ENCODE data around the gene GRIK4.
A peak's percentile ranks its signal among the peaks of the same experiment; 100 is the strongest.

GRIK4 gene

DNA sequence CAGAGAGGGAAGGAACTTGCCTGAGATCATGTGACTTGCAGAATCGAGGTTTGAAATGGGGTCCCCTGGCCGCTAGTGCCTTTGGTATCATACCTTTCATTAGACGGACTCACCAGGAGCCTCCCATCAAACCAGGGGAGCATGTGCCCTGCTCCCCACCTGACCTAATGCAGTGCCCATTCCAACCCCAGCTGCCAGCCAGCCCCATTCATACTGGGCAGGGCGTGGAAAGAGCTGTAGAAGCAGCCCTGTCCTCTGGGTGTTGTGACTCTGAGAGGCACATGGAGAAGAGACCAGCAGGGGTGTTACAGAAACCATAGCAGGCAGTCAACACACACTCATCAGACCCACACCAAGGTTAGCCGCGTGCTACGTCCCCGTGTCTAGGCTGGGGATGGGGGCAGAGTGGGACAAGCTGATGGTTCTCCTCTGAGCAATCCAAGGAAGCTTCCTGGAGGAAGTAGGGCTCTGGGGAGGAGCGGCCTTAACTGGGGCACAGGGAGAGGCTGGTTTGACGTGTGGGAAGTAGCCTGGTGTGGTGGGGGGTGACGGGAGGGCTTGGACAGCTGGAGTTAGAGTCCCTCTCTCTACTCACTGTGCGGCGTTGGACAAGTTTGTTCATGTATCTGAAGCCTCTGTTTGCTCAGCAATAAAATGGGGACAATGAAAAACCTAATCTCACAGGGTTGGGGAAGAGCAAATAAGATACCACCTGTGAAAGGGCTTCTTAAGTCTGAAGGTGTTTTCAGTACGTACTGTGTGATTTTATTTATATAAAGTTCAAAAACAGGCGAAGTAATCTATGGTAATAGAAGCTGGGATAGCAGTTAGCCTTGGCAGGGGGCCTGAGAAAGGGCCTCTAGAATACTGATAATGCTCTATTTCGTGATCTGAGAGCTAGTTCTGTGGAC lies 14.0 kb downstream of the GRIK4 start:
- DNase-seq (ENCODE audit: low spot score): no peak

DNA sequence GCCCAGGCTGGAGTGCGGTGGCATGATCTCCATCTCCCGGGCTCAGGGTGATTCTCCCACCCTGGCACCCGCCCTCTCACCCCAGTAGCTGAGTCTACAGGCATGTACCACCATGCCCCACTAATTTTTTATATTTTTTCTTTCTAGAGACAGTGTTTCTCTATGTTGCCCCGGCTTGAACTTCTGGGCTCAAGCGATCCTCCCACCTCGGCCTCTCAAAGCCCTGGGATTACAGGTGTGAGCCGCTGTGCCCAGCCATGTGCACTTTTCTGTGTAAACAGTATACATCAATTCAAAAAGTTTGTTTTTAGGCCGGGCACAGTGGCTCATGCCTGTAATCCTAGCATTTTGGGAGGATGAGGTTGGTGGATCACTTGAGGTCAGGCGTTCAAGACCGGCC lies 14.7 kb downstream of the GRIK4 start:
- DNase-seq (ENCODE audit: low spot score): no peak

DNA sequence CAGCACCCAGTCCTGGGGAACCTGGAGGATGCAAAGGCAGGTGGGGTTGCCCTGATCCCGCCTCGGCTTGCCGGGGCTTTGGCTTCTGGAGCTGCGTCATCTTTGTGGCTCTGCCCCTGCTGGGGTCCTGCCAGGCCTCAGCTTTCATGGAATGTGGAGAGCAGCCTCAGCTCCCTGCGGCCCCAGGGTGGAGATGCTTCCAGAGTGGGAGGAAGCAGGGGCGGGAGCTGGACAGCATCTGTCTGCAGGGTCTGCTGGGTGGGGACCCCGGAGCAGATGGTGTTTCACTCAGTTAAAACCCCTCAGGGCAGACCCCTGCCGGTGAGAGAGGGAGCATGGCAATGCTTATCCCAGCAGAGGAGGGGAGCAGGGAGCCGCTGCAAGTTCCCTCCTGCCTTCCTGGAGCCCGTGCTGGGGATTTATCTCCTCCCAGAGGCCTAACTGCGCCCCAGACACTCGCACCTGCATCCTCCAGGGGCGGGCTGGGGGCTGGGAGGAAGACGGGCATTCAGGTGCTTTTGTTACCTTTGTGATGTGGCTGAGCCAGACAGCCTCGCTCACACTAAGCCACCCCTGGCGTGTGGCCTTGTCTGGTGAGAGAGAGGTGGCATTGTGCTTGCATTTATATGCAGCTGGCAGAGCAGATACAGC lies 15.7 kb downstream of the GRIK4 start:
- DNase-seq (ENCODE audit: low spot score): no peak

DNA sequence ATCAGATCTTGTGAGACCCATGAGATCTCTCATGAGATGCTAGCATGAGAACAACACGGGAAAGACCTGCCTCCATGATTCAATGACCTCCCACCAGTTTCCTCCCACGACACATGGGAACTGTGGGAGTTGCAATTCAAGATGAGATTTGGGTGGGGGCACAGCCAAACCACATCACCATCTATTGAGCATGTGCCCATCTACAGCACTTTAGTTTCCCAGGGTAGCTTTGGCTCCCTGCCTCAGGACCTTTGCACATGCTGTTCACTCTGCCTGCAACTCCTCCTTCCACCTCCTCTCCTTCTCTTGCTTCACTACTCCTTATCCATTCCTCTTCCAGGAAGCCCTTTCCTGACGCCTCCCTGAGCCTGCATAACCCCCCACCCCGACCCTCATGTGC lies 17.2 kb downstream of the GRIK4 start:
- DNase-seq (ENCODE audit: low spot score): no peak

DNA sequence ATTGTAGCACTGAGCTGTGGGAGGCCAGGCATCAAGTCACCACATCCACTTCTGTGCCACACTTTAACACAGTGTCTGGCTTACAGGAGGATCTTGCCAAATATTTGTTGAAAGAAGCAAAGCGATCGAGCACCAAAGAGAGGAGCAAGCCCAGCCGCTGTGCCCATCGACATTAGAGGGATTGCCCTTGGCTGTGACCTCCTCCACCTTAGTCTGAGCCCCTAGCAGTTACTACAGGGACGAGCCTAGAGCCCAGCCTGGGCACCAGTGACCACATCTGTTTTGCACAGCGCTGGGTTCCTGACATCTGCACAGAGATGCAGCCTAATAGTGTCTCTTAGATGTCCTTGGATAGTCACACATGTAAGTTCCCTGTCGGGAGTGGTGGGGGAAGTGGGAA lies 17.7 kb downstream of the GRIK4 start:
- DNase-seq (ENCODE audit: low spot score): no peak

DNA sequence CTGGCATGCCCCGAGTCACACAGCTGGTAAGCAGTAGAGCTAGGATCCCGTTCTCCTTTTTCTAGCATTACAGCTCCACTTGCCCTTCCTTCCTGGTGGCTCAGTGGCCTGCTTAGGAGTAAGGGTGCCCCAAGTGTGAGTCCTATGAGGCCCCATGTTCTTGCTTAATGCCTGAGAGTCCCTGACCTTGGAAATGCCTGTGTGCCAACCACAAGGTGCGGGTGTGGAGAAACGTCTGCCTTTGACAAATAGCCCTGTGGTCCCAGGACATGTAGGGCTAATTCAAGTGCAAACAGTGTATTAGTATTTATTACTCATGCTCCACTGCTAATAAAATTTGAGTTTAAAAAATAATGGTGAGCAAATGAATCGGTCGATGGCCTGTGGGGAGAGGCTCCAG lies 18.4 kb downstream of the GRIK4 start:
- DNase-seq (ENCODE audit: low spot score): no peak

GRCh38 chr11:120532082-120532831 lies 20.7 kb downstream of the GRIK4 start:
- DNase-seq (ENCODE audit: low spot score): no peak

GRCh38 chr11:120532832-120533196 lies 21.3 kb downstream of the GRIK4 start:
- no peak for DNase-seq (ENCODE audit: low spot score)

GRCh38 chr11:120536091-120536796 lies 24.7 kb downstream of the GRIK4 start:
- DNase-seq (ENCODE audit: low spot score): peak; percentile 4

- no peak for DNase-seq (ENCODE audit: low spot score)
Observed at GRCh38 chr11:120536797-120537169, 25.2 kb downstream of the GRIK4 start.

- DNase-seq (ENCODE audit: low spot score): no peak
Observed at GRCh38 chr11:120537996-120538395, 26.4 kb downstream of the GRIK4 start.

DNA sequence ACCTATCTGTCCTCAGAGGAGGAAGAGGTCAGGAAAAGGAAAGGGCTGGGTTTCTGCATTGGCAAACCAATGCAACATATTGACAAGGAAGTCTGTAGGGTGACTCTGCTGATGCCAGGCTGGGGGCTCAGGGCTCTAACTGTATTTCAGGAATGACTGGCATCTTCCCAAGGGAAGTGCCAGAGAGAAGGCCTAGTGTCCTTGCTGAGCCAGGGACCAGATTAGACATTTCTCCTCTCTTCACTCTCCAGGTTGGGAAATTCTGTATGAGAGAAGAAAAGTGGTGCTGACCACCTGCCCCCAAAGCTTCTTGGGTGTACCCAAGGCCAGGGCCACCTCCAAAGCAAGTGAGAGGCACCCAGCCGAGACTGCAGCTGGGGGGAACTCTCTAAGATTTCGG lies 27.2 kb downstream of the GRIK4 start:
- no peak for DNase-seq (ENCODE audit: low spot score)

- DNase-seq (ENCODE audit: low spot score): no peak
Observed at GRCh38 chr11:120539667-120540369, 28.3 kb downstream of the GRIK4 start.

GRCh38 chr11:120540744-120541465 lies 29.4 kb downstream of the GRIK4 start:
- DNase-seq (ENCODE audit: low spot score): no peak

DNA sequence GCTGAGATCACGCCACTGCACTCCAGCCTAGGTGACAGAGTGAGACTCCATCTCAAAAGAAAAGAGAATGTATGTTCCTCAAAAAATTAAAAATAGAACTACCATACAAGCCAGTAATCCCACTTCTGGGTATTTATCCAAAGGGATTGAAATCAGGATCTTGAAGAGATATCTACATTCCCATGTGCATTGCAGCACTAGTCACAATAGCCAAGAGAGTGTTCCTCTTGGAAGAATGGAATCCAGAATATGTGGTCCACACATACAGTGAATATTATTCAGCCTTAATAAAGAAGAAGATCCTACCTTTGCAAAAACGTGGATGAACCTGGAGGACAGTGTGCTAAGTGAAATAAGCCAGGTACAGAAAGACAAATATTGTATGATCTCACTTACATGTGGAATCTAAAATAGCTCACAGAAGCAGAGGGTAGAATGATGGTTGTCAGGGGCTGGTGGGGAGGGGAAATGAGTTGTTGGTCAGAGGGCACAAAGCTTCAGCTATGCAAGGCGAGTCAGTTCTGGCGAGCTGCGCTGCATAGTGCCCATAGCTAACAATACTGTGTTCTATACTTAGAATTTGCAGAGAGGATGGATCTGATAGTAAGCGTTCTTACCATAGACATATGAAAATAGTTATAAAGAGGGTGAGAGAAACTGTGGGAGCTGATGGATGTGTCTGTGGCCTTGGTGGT lies 32.1 kb downstream of the GRIK4 start:
- no peak for DNase-seq (ENCODE audit: low spot score)

- no peak for DNase-seq (ENCODE audit: low spot score)
Observed at GRCh38 chr11:120545813-120546212, 34.3 kb downstream of the GRIK4 start.

DNA sequence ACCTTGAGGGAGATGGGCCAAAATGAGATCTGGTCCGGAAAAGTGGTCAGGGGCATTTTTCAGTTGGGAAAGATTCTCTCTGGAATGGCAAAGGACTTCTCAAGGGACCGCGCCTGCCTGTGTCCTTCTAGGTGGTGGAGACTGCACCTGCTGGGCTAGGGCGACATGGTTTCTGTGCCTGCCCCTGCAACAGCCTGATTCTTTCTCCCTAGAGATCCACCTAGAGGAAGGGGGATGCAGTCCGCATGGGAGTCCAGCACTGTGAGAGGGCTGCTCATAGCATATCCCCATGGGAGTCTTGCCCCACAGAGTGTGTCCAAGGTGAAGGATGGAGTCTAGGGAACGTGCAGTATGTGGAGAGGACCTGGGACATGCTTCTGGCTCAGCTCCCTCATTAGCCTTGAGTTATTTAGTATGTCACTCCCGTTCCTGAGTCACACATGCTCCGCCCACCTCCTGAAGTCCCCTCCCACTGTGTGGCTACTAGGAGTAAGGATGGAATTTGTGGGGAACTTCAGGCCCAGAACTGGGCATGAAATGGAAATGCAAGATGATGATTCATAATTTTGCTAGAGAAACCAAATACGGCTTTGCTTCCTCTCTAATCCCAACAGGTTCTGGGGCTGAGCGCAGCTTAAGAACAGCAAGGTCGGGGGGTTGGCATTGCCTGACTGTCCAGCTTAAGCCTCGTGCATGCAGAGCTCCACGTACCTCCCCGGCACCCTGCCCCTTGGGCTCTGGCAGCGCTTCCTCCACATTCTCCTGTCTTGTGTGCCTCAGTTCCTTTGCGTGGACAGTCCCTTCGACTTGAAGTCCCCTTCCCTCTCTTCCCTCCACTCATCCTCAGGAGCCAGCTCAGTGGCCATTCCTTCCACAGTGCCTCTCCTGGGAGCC lies 35.0 kb downstream of the GRIK4 start:
- no peak for DNase-seq (ENCODE audit: low spot score)

DNA sequence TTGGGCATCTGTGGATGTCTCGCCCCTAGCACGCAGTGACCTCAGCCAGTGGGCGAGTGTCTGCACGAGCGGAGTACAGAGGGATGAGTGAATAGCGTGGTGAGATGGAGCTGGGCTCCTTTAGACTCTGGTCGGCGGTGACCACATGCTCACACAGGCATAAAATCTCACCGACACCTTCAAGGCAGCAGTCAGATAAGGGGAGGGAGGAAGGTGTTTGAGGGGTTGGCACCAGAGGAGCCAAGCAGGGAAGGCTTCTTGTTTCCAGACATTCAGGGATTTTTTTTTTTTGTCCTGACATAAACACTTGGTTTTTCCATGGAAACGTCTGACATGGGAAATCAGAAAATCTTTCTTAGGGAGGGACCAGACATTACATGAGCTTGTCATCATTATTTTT lies 35.8 kb downstream of the GRIK4 start:
- no peak for DNase-seq (ENCODE audit: low spot score)
